Right renal pelvis (tissue), 4 donors: ENCODE results near the gene NUBPL. TPM values are rescaled to one million over a fixed set of nuclear protein-coding genes. Genes with fewer than 3 reads are reported as not detected.
"Not testable (repeated sequence)": the region's sequence is repeated elsewhere in the genome, so short reads cannot be mapped to it uniquely, and the experiment has no call there.

ENCODE experiments used
- DNase-seq, 4 donors: peaks; one replicate each; pipeline ENCODE4 v3.0.0-alpha.2; 2013; ENCODE audit warnings: low read depth in 4 of 4, low spot score in 3 of 4, missing footprints in 1 of 4
- polyA plus RNA-seq, 4 donors: library from polyadenylated mRNA; unstranded; fragments of 120-200 nt; gene quantifications; one replicate each; pipeline ENCODE4 v1.2.1, GENCODE V29; 2013; ENCODE audit not compliant: insufficient read length in 4 of 4

The NUBPL gene
- polyA plus RNA-seq, 4 donors, result 15.1 to 19.7 (median 17.4) TPM

DNA sequence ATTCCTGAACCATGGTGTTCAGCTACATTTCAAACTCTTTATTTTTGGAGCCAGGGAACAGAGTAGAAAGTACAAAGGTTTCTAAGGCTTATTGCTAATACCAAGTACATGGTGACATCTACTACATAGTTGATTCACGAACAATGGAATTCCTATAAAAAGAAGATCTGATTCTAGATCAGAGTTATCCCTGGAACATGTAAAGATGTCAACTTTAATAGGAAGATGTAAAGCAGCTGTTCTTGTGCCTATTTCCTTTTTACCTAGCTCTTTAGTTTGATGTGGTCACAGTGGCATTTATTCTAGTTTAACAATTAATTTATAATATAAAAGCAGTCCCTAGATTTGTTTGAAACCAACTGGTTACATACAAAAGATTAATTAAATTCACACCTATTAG, 99.5 kb downstream of the NUBPL start:
- DNase-seq, result no peak

- no peak for DNase-seq
These were observed 107.1 kb downstream of the NUBPL start for GRCh38 chr14:31668348-31668747.

DNA sequence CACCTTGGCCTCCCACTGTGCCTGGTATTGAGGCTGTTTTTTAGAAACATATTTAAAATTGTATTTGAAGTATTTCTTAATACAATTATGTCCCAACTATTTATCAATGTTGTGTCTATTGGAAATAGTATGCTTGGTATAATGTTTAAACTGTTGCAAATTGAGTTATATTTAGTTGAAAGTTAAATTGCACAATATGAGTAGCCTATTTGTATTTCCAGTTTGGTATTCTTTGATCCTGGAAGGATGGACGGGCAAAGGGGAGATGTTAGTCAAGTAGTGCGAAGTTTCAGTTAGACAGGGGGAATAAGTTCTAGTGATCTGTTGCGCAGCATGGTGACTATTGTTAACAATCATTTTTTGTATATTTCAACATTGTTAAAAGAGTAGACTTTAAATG, 111.5 kb downstream of the NUBPL start:
- DNase-seq, result no peak

GRCh38 chr14:31677052-31677451, 115.8 kb downstream of the NUBPL start:
- no peak for DNase-seq

DNA sequence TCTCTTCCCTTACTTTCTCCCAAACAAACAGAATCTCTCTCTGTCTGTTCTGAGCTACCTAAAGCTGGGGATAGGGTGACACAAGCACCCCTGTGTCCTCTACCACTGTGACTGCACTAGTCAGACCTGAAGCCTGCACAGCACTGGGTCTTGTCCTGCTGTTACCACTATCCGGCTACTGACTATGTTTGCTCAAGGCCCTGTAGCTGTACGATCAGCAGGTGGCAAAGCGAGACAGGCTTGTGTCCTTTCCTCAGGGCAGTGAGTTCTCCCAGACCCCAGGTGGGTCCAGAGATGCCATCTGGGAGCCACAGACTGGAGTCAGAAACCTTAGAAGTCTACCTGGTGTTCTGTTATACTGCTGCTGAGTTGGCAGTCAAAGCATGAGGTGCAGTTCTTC, 116.4 kb downstream of the NUBPL start:
- no peak for DNase-seq

- no peak for DNase-seq
These were observed 117.4 kb downstream of the NUBPL start for GRCh38 chr14:31678421-31679249.

DNA sequence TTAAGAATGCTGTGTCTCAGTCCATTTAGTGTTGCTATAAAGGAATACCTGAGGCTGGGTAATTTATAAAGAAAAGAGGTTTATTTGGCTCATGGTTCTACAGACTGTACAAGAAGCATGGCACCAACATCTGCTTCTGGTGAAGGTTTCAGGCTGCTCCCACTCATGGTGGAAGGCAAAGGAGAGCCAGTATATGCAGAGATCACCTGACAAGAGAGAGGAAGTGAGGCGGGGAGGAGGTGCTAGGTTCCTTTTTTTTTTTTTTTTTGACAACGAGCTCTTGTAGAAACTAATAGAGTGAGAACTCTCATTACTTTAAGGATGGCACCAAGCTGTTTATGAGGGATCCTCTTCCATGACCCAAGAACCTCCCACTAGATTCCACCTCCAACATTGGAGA, 121.6 kb downstream of the NUBPL start:
- DNase-seq, result no peak

DNA sequence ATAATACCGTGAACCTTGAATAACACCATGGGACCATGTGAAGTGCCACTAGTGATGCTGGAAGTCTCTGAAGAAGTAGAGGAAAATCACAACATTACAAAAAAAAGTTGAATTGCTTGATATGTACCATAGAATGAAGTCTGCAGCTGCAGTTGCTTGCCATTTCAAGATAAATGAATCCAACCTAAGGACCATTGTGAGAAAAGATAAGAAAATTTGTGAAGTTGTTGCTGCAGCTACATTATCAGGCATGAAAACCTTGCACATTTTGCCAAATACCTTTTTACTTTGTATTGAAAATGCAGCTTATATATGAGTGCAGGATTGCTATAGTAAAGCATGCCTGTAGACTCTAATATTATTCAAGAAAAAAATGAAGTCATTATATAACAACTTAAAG, 126.5 kb downstream of the NUBPL start:
- DNase-seq, result no peak

DNA sequence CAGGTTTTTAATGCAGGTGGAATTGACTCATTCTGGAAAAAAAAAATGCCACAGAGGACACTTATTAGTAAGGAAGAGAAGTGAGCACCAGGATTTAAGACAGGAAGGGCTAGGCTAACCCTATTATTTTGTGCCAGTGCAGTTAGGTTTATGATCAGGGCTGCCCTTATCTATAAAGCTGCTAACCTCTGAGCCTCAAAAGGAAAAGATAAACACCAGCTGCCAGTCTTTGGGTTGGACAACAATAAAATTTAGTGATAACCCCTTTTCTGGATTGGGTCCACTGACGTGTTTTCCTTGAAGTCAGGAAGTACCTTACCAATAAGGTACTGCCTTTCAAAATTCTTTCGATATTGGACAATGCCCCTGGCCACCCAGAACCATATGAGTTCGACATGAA, 128.9 kb downstream of the NUBPL start:
- no peak for DNase-seq

DNA sequence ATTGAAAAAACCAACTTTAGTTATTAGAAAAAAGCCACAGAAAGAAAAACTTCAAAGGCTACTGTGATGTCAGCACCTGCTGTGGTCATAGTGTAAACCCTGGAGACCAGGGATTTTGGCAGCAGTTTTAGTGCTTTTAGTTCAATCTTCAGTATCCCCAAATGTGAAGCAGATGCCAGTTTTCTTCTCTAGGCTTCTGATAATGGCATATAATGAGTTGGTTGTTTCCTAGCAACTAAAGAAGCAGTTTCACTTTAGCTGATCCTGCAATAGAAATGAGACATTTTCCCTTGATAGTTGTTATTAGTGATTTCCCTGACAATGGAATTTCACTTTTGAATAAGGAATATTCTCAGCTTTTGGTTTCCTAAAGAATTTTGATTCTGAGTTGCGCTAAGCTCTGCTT, 131.2 kb downstream of the NUBPL start:
- no peak for DNase-seq

GRCh38 chr14:31696378-31696777, 135.2 kb downstream of the NUBPL start:
- DNase-seq, result no peak

DNA sequence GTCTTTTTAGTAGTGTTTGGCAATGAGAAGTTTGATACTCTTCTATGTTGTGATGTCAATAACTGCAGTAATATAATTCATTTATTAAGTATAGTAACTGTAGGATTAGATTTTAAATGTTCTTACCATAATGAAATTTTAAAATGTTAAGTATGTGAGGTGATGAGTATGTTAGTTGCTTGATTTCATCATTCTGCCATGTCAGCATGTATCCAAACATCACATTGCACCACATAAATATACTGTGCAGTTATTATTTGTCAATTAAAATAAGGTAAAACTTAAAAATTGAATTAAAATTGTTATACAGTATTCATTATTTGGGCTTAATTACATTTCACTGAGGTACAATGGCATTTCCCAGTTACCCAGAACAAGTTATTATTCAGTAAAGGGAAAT, 138.6 kb downstream of the NUBPL start:
- DNase-seq, result no peak

- no peak for DNase-seq
These were observed 139.3 kb downstream of the NUBPL start for GRCh38 chr14:31700282-31701074.

- DNase-seq, result no peak
These were observed 140.9 kb downstream of the NUBPL start for GRCh38 chr14:31702130-31702529.

GRCh38 chr14:31703056-31703455, 141.9 kb downstream of the NUBPL start:
- DNase-seq, result no peak

- no peak for DNase-seq
These were observed 144.5 kb downstream of the NUBPL start for GRCh38 chr14:31705731-31706130.

DNA sequence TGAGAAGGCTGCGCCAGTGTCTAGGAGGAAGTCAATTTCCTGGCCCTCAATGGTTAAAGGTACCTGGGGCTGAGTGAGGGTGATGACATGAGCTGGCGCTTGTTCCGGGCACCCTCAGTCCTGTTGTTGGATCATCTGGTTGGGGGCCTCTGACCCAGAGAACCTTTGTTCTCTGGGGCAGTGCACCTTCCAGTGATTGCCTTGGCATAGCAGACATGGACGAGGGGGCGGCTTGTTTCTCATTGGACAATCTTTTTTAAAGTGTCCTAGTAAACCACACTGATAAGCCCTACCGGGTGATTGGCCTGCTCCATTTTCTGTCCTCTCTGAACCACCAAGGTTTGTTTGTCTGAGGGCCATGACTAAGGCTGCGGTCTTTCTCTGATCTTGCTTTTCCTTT, 147.5 kb downstream of the NUBPL start:
- not testable (repeated sequence) for DNase-seq

DNA sequence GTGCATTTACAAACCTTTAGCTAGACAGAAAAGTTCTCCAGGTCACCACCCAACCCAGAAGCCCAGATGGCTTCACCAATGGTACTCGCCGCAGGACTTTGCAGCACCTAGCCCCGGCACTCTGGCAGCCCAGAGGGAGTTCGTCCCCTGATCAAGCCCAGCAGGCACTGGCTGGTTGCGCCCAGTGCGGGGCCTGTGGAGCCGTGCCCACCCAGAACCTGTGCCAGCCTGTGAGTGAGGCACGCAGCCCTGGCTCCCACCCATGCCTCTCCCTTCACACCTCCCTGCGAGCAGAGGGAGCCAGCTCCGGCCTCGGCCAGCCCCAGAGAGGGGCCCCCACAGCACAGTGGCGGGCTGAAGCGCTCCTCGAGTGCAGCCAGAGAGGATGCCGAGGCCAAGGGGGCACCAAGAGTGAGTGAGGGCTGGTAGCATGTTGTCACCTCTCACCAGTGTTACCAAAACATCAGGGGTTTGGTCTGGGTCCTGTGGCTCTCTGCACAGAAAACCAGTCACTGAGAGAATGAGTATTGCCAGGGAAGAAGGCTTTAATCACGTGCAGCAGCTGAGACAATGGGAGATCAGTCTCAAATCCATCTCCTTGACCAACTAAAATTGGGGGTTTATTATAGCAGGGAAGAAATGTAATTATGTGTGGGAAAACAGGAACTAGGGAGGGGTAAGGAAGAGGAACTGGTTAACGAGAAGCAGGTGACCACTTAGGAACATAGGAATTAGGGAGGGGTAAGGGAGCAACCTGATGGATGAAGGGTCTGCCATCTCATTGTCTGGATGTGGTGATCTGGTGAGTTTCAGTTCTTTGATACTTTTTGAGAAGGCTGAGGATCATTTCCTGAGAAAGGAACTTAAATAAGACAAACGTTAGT, 151.3 kb downstream of the NUBPL start:
- DNase-seq, result no peak

- no peak for DNase-seq
These were observed 155.0 kb downstream of the NUBPL start for GRCh38 chr14:31716208-31716607.

- DNase-seq, result no peak
These were observed 156.3 kb downstream of the NUBPL start for GRCh38 chr14:31717294-31718085.
